ENCODE measurements around the gene CDO1. TPM values are rescaled to one million over a fixed set of nuclear protein-coding genes. Genes with fewer than 3 reads are reported as not detected.
A peak's percentile ranks its signal among the peaks of the same experiment; 100 is the strongest.

CDO1 gene
- total RNA-seq (2014; rRNA removed; shearing (Covaris generic)): not detected in 2 replicates

DNA sequence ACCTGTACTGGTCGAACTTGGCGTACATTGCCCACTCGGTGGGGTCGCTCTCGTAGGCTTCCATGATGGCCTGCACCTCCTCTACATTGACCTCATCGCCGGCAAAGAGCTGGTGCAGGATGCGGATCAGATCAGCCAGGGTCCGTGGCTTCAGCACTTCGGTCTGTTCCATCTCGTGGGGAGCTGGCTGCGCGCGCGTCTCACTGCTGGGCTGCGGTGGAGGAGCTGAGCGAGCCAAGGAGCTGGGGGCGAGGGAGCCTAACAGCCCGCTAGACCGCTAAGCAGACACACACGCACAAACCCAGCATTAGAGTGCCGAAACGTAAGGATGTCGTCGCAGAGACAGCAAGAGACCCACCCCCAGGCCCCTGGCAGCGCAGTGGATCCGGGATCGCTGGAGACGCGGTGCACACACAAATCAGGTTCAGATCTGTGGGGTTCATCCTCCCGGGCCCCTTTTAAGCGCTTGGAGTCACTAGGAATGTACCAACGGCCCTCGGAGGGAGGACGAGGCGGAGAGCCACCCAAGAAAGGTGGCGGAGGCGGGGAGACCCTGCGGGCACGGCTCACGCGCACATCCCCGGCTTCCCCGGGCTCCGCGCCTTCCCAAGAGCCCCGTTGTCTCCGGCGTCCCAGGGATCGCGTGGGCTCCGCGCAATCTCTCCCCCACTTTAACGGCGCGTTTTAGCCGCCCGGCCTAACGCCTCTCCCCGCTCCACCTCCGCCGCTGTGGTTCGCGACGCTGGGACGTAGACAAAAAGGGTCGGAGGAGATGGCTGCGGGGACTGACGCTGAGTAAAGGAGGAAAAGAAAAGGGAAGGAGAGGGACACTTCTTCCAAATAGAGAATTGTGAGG, at the start of gene CDO1:
TSS of gene CDO1 (minus strand) at position 434 of the 856 bp plus-strand sequence. CDS start at position 172, 262 bp downstream.
- DNase-seq (ENCODE audit: low spot score): no peak

DNA sequence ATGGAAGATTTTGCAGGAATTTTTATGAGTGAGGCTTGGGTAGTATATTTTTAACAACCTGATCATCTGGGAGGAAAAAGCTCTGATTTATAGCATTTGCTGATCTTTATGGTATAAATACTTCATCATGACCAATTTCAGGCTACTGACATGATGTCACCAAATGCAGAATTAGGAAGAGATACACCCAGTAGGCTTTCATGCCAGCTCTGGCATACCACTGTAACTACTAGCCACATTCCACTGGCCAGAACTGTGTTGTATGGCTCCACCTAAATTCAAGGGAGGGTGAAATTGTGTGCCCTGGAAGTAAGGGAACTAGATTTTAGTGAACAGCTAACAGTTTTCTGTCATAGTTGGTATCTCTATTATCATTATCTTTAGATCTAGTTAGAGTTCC, 42.9 kb upstream of the CDO1 start:
- no peak for DNase-seq (ENCODE audit: low spot score)

DNA sequence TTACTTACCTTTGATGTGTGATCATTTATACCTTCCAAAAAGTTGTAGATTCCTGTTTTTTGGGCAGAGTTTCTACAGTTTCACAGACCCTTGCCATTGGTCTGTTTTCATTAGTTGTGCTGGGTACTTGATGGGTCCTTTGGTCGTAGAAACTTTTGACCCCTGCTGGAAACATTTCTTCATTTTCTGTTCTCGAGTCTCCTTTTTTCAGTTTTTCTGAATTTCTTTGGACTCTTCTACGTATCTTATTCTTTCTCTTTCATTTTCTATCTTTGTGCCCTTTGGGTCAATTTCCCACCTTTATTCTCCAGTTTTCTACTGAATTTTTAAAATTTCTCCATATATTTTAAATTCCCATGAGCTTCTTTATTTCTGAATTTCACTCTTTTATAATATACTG, 41.9 kb upstream of the CDO1 start:
- no peak for DNase-seq (ENCODE audit: low spot score)

DNA sequence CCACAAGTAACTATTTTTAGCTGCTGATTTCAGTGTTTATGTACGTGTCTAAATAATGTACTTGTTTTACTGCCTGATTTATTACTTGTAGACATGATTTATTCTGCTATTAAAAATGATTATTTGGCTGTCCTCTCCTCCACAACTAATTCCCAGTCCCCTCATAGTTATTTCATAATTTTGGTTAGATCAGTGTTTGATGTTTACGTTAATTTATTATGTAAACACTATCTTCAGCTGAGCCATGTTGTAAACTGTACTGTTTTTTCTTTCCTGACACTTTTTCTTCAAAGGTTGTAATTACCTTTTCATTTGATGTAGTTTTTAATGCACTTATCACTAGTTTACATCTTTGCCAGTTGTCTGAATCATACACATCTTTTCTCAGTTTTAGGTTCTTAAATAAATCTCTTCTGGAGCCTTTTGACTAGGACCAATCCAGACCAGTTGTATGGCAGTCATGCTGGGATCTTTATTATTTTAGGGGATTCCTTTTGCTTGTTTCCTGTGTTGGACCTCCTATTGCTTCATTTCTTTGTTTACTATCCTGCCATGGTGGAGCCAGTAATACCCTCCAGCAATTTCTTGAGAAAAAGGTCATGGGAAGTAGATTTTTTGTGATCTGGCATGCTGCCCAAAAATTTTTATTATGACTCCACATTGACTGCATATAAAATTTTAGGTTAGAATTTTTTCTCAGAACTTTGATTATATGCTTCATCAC, 41.3 kb upstream of the CDO1 start:
- DNase-seq (ENCODE audit: low spot score): no peak

DNA sequence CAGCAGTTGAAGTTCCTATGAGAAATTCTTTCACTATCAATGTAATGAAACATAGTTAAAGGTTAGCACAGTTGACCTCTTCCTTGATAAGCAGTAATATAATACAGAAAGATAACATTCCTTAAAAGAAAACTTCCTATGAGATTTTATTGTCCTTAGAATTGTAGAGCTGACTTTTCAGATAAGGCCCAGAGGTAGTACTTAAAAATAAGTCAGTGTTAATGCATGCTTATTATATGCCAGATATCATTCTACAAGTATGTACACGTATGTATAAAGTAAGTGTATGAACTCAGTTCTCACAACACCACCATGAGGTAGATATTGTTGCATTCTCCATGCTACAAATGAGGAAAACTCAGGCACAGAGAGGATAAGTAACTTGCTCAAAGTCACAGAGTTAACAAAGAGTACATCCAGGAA, 40.6 kb upstream of the CDO1 start:
- no peak for DNase-seq (ENCODE audit: low spot score)

DNA sequence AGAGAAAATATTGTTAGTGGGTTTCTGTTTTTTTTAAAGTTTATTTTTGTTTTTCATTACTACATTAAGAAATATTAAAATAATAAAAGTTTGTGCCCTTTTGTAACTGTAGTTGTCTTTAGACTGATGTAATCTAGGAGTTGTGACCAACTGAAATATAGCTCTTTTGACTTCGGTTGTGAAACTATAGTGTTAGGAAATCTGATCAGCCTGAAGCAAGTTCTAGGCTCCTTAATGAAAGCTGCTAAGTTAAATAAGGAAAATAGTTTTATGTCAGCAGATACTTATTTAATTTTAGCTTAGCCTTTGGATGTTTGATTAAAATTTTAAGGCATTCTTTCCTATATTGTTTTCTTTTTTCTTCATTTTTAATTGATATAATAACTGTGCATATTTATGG, 39.5 kb upstream of the CDO1 start:
- no peak for DNase-seq (ENCODE audit: low spot score)

DNA sequence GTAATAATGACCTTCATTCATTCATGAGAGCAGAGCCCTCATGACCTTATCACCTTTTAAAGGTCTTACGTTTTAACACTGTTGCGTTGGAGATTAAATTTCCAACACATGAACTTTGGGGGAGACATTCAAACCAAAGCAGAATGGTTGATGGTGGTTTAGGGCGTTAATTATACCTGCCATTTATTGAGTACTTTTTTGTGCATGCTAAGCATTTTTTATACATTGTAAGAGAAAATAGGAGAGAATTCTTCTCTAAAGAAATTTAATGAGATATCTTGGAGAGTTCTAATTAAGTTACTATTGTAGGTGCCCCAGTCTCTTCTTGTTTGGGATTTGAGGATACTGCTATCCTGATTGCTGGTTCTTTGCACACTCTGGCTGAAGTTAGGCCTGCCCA, 37.7 kb upstream of the CDO1 start:
- no peak for DNase-seq (ENCODE audit: low spot score)

DNA sequence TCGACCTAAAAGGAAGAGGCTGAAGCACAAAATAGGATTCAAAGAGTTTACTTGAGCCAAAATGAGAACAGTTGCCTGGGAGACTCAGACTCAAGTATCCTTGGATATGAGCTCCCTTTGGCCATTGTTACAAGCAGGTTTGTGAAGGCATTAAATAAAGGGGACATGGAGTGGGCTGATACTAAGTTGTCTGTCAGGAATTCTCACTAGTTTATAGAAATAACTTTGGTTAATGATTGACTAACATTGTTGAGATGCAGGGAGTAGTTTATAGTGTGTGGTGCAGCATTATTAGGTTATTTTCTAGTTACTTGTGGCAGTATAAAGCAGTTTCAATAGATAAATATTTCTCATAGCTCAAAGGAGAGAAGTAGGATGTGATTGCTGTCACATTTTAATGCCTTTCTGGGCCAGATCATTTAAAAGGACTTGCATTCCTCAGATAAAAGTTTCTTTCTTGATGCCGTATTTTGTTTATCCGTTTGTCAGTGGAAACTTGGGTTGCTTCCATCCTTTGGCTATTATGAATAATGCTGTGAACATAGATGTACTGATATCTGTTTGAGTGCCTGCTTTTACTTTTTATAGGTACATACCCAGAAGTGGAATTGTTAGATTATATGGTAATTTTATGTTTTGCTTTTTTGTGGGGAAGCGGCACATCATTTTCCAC, 34.4 kb upstream of the CDO1 start:
- DNase-seq (ENCODE audit: low spot score): peak; percentile 54

DNA sequence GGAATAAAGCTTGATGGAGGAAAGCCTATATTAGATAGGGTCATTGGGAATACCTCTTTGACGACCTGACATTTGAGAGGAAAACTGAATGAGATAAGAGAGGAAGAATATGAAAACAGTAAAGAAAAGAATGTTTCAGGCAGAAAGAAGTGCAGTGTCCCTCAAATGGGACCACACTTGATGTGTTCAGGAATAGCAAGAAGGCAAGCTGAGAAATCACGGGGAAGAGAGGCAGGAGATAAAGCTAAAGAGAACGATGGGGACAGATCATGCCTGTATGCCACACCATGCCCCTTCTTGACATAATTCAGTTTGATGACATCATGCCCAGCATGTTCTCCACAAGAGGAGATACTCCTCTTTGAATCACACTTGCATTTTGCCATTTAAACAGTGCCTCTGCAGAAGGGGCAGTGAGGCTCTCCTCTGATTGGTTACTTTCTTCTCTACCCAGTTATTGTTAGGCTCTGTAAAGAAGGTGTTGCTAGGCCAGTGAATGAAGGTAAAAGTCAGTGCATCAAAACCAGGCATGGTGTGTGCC, 32.9 kb upstream of the CDO1 start:
- DNase-seq (ENCODE audit: low spot score): no peak

DNA sequence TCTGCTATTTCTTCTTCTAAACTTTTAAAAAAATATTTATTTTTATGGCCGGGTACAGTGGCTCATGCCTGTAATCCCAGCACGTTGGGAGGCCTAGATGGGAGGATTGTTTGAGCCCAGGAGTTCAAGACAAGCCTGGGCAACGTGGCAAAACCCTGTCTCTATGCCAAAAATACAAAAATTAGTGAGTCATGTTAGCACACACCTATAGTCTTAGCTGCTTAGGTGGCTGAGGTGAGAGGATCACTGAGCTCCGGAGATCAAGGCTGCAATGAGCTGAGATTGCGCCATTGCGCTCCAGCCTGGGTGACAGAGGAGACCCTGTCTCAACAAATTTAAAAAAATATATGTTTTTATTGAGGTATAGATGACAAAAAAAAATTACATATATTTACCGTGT, 30.8 kb upstream of the CDO1 start:
- DNase-seq (ENCODE audit: low spot score): no peak

DNA sequence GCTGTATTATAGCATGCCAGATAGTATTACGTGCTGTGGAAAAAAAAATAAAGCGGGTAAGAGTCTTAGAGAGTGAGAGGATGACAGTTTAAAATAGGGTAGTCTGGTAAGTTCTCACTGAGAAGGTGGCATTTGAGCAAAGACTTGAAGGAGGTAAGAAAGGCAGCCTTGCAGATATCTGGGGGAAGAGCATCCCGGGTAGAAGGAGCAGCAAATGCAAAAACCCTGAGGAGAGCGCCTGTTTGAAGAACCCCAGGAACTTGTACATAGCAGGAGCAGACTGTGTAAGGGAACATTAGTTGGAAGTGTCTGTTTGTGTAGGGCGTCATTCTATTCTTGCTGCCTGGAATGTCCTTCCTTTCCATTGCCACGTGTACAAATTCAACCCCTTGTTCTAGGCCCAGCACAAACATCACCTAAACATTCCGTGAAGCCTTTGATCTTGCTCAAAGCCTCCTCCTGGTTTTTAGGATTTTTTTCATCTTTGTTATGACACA, 27.9 kb upstream of the CDO1 start:
- DNase-seq (ENCODE audit: low spot score): no peak

DNA sequence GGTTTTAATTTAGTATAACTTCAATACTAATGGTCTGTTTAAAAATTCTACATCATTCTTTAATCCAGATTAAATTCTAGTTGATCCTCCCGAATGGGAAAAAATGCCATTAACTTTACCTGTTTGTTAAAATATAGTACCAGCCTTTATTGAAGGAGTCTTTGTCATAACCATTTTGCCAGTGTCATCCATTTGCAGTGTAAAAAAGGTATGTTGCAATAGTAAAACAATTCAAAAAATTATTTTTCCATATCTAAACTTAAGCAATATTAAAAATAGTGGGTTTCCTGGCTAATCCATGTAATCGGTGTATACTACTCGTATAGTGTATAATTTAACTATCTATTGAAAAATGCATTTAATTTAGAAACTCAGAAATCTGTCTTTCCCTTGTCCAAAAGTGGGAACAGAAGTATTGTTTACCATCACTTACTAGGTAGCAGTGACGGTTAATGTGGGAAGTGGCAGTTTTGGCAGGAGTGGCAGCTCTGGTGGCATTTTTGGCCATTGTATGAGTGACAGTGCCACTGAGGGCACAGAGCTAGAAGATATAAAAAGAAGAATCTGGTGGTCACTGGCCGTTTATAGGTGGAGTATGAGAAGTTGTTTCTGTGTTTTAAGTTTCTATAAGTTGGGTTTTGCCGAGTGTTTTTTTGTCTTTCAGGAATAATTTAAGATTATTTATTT, 27.1 kb upstream of the CDO1 start:
- no peak for DNase-seq (ENCODE audit: low spot score)

DNA sequence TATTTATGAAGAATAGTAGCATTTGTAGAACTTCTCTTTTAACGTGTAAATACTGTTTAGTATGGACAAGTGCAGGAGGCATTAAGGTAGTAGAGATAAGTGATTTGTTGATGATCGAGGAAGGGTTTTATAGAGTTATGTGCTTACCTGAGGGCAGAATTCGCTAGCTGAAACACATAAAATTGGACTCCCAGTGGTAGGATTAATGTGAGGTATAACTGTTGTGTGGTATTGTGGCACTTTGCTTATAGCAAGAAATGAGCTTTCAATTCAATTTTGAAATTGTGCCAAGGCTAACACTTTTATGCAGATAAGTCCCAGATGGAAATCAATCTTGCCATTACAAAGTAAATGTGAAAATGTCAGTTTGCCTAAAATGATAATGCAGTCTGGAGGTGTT, 26.5 kb upstream of the CDO1 start:
- peak; percentile 27 for DNase-seq (ENCODE audit: low spot score)

DNA sequence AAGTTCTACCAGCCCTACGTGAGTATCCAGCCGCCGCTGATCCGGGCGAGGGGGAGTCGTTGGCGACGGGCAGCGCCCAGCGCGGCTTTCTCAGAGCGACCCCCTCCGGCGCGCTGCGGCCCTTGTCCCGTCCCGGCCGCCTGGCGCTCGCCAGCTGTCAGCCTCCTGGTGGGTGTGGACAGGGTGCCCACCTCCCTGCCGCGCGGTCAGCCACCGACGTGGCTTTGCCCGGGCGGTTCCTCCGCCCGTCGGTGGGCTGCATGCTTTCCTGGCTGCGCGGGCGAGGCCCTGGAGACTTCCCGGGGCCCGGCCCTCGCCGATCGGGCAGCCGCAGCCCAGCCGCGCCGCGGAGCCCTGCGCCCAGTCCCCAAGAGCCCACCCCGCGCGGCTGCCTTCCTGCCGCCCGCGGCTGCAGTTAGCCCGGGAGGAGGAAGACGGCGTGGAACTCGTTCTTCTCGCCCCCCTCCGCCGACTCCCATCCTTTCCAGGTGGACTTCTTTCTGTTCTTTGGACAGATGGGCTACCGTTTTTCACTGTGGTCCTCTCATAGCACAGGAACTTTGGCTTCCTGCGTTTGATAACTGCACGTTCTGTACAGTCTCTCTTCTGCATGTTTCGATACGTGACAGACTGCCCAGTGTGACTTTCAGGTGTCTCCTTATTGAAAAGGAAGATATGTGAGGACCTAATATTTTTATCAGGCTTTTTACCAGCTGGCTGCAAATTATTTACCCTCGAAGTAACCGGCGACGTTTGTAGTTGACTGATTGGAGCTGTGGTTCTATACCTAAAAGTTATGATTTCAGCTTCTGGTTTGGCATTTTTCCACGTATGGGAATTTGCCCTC, 25.9 kb upstream of the CDO1 start:
- peak; percentile 69 for DNase-seq (ENCODE audit: low spot score)

DNA sequence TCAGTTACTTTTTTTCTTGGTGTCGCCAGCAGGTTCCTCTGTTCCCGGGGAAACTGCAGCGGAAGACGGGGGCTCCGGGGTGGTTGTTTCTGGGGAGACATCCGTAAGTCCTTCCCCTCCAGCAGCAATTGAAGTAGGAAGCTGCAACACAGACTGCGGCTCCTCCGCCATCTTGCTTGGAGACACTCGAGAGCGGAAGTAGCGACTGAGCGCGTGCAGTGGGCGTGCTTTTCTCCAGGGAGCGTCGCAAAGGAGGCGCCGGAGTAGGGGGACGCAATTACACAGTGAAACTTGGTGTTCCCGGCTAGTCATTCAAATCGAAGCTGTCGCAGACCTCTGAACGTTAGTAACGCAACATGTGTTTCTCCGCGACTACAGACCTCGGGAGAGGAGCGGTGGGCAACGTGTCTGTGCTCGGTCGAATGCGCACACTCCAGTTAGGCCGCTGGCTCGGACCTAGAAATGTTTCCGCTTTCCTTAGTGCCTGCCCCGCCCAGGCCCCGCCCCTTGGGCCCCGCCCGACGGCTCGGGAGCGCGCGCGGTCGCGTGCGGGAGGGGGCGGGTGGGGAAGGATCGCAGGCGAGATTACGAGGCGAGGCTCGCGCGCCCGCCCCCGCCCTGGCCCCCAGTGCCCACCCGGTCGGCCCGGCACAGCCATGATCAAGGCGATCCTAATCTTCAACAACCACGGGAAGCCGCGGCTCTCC, 25.1 kb upstream of the CDO1 start, which contains the start of the genes AP3S1 and ATG12:
TSS of gene AP3S1 (plus strand) at position 554 of the 707 bp plus-strand sequence. CDS start at position 657, 103 bp downstream.
TSS of gene ATG12 (minus strand) at position 184 of the 707 bp plus-strand sequence. CDS start at position 171, 13 bp downstream.
- DNase-seq (ENCODE audit: low spot score): peak; percentile 93

DNA sequence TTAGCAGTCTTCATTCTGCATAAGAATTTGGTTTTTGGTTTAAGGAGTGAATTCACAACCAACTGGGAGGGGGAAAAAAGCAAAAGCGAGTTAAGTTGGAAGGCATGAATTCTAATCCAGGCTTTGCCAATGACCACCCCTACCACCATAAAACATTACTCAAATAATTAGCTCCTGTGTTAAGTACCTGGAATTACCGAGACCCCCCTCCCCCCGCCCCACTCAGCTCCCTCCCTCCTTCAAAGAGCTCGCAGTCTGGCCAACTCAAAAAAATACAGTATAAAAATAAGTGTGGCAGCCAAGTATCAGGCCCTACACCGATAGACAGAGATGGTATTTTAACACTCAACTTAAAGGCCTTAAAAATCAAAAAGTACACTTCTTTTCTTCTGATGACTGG, 24.4 kb upstream of the CDO1 start:
- DNase-seq (ENCODE audit: low spot score): peak; percentile 12

DNA sequence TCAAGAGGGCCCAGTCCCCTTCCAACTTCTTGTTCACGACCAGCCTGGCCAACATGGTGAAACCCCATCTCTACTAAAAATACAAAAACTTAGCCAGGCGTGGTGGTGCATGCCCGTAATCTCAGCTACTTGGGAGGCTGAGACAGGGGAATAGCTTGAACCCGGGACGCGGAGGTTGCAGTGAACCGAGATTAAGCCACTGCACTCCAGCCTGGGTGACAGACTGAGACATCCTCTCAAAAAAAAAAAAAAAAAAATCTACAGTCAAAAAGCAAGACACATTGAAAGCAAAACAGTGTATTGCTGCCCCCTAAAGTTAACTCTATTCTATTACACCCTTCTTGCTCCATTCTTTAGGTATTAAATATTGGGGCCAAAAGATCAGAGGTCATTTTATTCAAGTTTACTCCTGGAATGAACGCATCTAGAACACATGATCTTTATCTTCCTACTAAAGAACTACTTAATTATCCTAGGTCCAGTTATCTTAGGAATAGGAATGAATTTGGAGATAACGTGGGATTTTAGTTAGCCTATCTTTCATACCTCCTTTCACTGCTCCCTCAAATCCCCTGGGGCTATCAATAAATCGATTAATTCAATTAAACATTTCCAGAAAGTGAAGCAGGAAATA, 22.5 kb upstream of the CDO1 start:
- DNase-seq (ENCODE audit: low spot score): peak; percentile 67

DNA sequence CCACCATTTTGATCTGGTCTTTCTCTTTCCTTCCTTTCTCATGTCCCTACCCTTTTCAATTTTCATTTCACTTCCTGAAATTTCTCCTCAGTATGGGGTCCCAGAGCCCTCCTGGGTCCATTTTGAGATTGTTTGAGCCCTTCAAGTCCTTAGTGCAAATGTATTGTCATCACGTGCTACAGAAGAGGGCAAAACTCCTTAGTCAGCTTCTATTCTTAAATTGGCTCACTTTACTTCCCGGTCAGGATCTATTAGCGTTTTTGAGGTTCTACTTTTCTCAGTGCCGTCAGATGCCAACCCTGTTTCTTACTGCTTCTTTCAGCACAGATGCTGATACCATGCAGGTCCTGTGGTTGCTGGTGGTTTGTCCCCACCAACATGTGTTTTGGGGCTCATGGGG, 19.0 kb upstream of the CDO1 start:
- no peak for DNase-seq (ENCODE audit: low spot score)

Data from HT-29 (cell line).